GM18870 (cell line): ENCODE data around the gene CDC42BPB.

Experiments
- ATAC-seq: cut with Tn5 transposase; IDR thresholded peaks from one replicate; pipeline ENCODE4 v1.9.1; 2021; ENCODE audit warnings: moderate library complexity; ENCODE audit not compliant: unreplicated experiment

Gene CDC42BPB

GRCh38 chr14:102969901-102970300 lies 87.4 kb downstream of the CDC42BPB start:
- no peak for ATAC-seq

GRCh38 chr14:102969060-102969791 lies 88.1 kb downstream of the CDC42BPB start:
- ATAC-seq, result no peak

DNA sequence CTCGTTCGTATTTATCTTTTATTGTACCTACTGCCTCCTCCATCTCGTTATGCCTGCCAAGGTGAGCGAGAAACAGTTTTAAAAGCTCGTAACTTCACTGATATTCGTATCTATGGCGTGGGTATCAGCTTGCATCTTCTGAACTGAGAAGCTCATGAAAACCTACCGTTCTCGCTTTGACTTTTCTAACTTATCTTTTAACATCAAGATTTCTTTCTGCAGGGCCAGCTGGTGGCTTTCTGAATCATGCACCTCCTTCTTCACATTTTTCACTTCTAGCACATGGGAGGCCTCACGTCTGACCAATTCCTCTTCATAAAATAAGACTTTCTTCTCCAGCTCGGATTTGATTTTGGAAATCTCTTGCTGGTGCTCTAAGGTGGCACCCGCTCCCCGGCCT lies 89.0 kb downstream of the CDC42BPB start:
- no peak for ATAC-seq

DNA sequence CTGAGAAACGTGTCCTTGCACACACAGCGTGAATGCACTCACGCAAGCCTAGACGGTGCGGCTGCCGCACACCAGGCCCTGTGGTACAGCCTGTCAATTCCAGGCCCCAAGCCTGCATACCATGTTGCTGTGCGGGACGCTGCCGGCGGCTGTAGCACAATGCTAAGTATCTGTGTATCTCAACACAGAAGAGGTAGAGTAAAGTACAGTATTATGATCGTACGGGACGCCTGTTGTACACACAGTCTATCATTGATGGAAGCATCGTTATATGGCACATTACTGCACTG lies 89.9 kb downstream of the CDC42BPB start:
- ATAC-seq, result no peak

DNA sequence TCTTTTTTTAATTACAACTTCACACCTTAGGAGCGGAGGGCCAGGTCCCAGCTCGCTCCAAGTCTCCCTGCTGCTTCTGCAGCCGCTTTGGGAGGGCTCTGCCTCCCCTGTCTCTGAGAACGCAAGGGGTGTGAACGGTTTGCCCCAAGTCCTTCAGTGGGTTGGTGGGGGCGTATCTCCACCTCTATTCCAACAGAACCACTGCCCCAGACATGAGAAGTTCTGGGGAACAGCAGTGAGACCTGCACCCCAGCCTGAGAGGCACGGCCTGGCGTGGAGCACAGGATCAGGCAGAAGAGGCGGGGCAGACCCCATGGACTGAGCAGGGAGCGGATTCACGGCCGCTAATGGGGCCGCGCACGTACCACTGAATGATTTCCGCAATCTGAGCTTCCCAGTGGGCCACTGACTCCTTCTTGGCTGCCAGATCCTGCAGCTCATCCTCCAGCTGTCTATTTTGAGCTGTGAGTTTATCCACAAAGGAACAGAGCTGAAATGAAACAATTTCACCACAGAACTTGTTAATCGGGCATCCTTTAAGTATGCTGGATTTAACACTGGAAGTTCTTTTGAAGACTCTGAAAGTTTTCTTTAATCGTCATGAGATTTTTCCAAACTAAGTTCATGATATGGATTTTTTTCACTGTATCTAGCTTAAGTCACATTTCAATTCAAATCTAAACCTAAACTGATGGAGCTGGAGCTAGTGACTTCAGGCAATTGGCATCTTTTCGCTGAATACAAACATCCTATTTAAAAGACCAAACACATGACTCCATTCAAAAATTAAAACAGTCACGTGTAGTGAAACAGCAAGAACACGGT lies 90.5 kb downstream of the CDC42BPB start:
- no peak for ATAC-seq

- ATAC-seq, result no peak
Observed at GRCh38 chr14:102965971-102966655, 91.2 kb downstream of the CDC42BPB start.

DNA sequence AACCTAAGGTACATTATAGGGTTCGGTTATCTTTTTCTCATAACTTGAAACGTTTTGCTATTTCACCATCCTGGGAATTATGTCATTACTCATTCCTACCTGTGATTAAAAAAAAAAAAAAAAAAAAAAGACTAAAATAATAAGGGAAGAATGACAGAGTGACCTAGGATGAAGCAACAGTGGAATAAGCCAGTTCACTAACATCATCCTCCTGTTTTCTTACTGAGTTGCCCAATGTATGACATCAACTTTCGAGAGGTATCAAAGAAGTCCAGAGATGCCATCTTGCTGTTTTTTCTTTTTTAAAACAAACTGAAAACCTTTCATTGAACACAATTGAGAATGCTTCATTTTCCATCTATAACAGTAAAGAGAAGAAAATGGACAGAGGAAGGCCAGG lies 92.1 kb downstream of the CDC42BPB start:
- ATAC-seq, result no peak

- no peak for ATAC-seq
Observed at GRCh38 chr14:102964152-102964730, 93.1 kb downstream of the CDC42BPB start.

GRCh38 chr14:102962111-102962627 lies 95.2 kb downstream of the CDC42BPB start:
- no peak for ATAC-seq

DNA sequence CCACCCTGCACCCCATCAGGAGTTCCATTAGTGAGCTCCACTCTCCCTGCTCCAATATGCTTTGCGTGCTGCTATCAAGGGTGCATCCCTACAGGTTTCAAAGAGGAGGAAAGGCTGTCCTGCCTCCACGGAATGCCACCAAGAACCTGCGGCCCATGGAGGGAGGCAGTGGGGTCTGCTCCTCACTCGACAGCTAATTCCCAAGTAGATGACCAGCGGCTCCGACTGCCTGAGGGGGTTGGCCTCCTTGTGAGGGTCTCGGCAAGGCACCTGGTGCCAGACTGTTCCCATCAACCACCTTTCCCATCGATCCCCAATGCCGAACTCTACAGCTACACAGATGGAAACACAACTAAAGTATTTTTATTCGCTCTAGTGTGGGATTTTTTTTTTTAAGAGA lies 98.9 kb downstream of the CDC42BPB start:
- no peak for ATAC-seq

- ATAC-seq, result no peak
Observed at GRCh38 chr14:102957222-102957621, 100.1 kb downstream of the CDC42BPB start.

DNA sequence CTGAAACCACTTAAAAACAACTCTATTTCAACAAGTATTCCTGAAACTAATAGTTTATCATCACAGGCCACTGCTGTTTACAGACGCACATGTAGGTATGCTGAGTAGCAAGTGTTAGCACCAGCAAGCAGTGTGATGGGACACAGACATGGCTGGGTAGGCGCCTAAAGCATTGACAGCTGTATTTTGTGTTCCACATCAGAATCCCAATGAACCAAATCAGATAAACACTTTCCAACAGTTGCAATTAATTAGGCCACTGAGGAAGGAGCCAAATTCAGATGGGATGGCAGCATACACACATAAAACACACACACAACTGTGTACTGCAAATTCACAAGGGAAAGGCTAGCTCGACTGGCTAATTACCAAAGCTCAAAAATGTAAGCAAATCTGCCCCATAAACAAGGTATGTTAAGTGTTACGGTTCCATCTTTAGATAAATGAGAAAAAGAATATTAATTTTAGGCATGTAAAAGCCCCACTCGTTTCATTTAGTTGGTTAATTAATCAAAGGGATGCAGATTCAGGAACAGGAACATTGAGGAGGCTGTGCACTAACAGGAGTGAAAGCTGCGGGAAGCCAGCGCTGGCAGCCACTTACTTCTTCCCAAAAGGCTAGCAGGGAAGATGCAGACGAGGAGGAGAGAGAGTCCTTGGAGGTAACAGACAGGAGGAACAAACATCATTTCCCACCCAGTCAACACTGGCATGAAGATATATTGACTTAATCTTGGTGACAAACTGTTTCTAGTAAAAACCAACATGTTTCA lies 101.5 kb downstream of the CDC42BPB start:
- no peak for ATAC-seq

DNA sequence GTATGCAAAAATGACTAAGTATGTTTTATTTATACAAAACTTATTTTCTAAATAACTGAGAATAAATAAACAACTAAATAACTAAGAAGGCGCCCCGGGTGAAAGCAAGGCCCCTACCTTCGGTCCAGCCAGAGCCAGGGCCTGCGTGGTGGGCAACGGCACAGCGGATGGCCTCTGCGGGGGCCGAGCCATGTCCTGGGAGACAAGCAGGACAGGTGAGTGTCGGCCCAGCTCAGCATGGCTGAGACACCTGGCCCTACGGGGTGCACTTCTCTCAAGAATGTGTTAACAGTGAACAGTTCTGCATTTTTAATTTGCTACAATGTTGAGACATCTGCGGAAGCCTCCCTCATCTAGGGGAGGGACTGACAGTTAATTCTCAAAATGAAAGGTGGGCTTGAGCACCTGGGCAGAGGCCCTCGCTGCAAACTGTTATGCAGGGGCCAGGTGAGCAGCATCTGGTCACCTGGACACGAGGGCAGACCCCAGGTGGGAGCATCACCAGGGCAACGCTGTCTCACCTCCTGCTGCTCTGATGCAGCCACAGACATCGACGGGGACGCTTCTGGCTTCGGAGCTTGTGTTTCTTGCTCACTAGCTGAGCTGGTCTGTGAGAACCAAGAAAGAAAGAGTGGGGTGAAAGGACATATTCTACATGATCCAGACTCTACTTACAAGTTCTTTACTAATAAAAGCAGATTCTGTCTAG lies 103.1 kb downstream of the CDC42BPB start:
- ATAC-seq, result no peak

- ATAC-seq, result no peak
Observed at GRCh38 chr14:102953100-102953499, 104.2 kb downstream of the CDC42BPB start.

DNA sequence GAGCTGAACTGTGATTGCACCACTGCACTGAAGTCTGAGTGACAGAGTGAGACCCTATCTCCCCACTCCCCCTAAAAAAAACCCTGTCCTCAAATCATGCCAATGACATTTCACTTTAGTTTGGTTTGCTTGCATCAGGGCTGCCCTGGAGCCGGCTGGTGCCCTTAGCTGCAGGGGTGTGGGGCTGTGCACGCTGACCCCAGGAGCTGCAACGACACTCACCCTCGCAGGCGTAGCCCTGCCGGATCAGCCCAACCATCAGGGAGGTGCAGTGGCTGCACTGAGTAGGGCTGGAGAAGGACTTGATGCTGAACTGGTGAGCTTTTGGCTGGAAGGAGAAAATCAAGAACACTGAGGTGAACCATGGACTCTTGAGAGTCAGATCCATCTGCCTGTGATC lies 105.1 kb downstream of the CDC42BPB start:
- no peak for ATAC-seq

DNA sequence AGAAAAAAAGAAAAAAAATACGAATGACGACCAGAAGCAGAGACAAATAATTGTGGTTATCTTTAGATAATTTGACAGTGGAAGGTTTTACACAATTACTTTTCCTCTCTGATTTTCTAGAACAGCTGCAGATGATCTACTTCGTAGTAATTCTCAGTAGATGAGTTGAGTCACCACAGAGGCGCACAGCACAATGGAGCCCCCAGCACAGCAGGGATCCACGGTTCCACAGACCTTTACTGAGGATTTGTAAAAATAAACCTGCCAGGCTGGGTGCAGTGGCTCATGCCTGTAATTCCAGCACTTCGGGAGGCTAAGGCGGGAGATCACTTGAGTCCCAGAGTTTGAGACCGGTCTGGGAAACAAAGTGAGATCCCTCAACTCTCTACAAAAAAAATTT lies 105.5 kb downstream of the CDC42BPB start:
- ATAC-seq, result no peak

- ATAC-seq, result no peak
Observed at GRCh38 chr14:102951034-102951433, 106.3 kb downstream of the CDC42BPB start.

- ATAC-seq, result no peak
Observed at GRCh38 chr14:102949801-102950451, 107.4 kb downstream of the CDC42BPB start.

DNA sequence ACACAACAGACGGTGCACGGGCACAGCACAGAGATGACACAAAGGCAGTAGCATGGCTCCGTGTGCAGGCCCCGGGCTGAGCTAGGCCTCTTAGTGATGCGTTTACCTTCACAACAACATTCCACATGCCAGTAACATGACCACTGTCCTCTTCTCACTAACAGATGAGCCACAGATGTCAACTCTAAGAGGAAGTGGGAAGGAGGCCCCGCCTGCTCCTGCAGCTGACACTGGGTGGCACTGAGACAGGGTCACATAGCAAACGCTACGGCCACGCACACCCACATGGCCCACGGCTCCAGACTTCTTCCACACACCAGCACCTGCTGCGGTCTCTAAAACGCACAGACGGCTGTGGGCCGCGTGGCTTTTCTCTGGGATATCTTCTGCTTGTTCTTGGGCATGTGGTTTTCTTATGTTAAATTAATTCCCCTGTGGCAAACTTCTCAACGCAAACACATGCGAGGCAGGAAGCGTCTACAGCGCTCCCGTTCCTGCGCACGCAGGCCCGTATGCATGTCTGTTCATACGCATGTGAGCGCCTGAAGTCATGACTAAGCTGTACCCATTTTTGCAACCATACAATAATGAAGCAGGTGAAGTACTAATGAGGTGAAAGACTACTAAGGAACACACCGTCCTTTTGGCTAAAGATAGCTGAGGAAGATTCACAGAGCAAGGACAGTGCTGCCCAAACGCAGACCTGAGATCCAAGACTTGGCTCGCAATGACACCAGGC lies 108.1 kb downstream of the CDC42BPB start:
- ATAC-seq, result no peak
